COR-L47 (cell line): ENCODE data around the gene TOGARAM2.
A peak's percentile ranks its signal among the peaks of the same experiment; 100 is the strongest.

Experiments
- DNase-seq: peaks from one replicate; lab custom pipeline; 2025; lab: John Stamatoyannopoulos, UW

Gene TOGARAM2

GRCh38 chr2:29023188-29023587 is 42.1 kb downstream of the TOGARAM2 start:
- DNase-seq: no peak

GRCh38 chr2:29024882-29025430 is 43.9 kb downstream of the TOGARAM2 start:
- DNase-seq: peak; percentile 38

- DNase-seq: peak; percentile 79
Measured at GRCh38 chr2:29025711-29026110, 44.6 kb downstream of the TOGARAM2 start.

GRCh38 chr2:29031046-29031445 is 49.9 kb downstream of the TOGARAM2 start:
- DNase-seq: no peak

- no peak for DNase-seq
Measured at GRCh38 chr2:29032189-29032588, 51.1 kb downstream of the TOGARAM2 start.

GRCh38 chr2:29033172-29033571 is 52.1 kb downstream of the TOGARAM2 start:
- DNase-seq: no peak

- no peak for DNase-seq
Measured at GRCh38 chr2:29033656-29034055, 52.6 kb downstream of the TOGARAM2 start.

- DNase-seq: no peak
Measured at GRCh38 chr2:29035016-29035745, 54.1 kb downstream of the TOGARAM2 start.

GRCh38 chr2:29039718-29040480 is 58.8 kb downstream of the TOGARAM2 start:
- DNase-seq: no peak

GRCh38 chr2:29040552-29040951 is 59.5 kb downstream of the TOGARAM2 start:
- no peak for DNase-seq

GRCh38 chr2:29041161-29041660 is 60.1 kb downstream of the TOGARAM2 start:
- DNase-seq: no peak

- DNase-seq: no peak
Measured at GRCh38 chr2:29042561-29043075, 61.5 kb downstream of the TOGARAM2 start.

GRCh38 chr2:29044459-29044858 is 63.4 kb downstream of the TOGARAM2 start:
- DNase-seq: no peak

- DNase-seq: no peak
Measured at GRCh38 chr2:29046321-29046720, 65.2 kb downstream of the TOGARAM2 start.

GRCh38 chr2:29047083-29047845 is 66.2 kb downstream of the TOGARAM2 start:
- DNase-seq: no peak

- no peak for DNase-seq
Measured at GRCh38 chr2:29050591-29050990, 69.5 kb downstream of the TOGARAM2 start.

GRCh38 chr2:29051730-29052129 is 70.6 kb downstream of the TOGARAM2 start:
- DNase-seq: no peak

GRCh38 chr2:29052807-29053206 is 71.7 kb downstream of the TOGARAM2 start:
- DNase-seq: no peak

- DNase-seq: no peak
Measured at GRCh38 chr2:29053223-29053622, 72.1 kb downstream of the TOGARAM2 start.

- no peak for DNase-seq
Measured at GRCh38 chr2:29053670-29054400, 72.7 kb downstream of the TOGARAM2 start.

GRCh38 chr2:29054430-29054829 is 73.3 kb downstream of the TOGARAM2 start:
- no peak for DNase-seq
